ENCODE measurements around the gene OR56B4. TPM values are rescaled to one million over a fixed set of nuclear protein-coding genes. Genes with fewer than 3 reads are reported as not detected.
"Not testable (repeated sequence)": the region's sequence is repeated elsewhere in the genome, so short reads cannot be mapped to it uniquely, and the experiment has no call there.

Gene OR56B4, protein sequence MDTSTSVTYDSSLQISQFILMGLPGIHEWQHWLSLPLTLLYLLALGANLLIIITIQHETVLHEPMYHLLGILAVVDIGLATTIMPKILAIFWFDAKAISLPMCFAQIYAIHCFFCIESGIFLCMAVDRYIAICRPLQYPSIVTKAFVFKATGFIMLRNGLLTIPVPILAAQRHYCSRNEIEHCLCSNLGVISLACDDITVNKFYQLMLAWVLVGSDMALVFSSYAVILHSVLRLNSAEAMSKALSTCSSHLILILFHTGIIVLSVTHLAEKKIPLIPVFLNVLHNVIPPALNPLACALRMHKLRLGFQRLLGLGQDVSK
- polyA plus RNA-seq: not detected

DNA sequence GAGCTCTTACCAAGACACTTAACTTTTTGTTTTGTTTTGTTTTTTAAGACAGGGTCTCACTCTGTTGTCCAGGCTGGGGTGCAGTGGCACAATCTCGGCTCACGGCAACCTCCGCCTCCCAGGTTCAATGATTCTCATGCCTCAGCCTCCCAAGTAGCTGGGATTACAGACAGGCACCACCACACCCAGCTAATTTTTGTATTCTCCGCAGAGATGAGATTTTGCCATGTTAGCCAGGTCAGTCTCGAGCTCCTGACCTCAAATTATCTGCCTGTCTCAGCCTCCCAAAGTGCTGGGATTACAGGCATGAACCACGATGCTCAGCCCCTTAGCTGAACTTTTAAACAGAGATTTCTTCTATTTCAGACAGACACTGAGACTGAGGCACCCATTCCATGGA, at the start of gene OR56B4:
Gene OR56B4 (plus strand): TSS at position 301 of the 400 bp plus-strand sequence. CDS start 95 bp downstream, at position 396.
- not testable (repeated sequence) for H3K36me3 Mint-ChIP-seq, H3K9me3 Mint-ChIP-seq, H3K4me3 Mint-ChIP-seq, H3K27me3 Mint-ChIP-seq, H3K4me1 Mint-ChIP-seq, H3K27ac Mint-ChIP-seq

DNA sequence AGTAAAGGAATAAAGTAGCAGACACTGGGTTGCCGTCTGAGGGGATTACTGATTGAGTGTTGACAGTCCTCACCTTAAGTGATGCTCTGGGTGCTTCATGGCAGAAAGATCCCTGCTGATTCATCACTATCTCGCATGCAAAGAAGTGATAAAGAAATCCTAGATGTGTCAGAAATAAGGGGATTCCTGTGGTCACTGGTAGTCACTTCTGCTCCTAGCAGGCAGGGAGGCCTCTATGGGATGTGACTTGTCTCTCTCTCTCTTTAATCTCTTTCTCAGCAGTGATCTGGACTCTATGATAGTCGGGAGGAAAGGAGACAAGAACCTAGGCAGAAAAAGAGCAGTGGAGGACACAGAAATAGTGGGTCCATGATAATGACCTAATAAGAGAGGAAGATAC, 46.0 kb upstream of the OR56B4 start:
- no peak overlapping the region for H3K4me3 Mint-ChIP-seq
- H3K9me3 Mint-ChIP-seq: no peaks in the 10 kb centered on the region
- H3K27me3 Mint-ChIP-seq: peaks cover 3% of the 10 kb centered on the region
- no peaks in the 10 kb centered on the region for H3K4me1 Mint-ChIP-seq
- H3K27ac Mint-ChIP-seq: no peak overlapping the region
- H3K36me3 Mint-ChIP-seq: peaks cover 2% of the 10 kb centered on the region

DNA sequence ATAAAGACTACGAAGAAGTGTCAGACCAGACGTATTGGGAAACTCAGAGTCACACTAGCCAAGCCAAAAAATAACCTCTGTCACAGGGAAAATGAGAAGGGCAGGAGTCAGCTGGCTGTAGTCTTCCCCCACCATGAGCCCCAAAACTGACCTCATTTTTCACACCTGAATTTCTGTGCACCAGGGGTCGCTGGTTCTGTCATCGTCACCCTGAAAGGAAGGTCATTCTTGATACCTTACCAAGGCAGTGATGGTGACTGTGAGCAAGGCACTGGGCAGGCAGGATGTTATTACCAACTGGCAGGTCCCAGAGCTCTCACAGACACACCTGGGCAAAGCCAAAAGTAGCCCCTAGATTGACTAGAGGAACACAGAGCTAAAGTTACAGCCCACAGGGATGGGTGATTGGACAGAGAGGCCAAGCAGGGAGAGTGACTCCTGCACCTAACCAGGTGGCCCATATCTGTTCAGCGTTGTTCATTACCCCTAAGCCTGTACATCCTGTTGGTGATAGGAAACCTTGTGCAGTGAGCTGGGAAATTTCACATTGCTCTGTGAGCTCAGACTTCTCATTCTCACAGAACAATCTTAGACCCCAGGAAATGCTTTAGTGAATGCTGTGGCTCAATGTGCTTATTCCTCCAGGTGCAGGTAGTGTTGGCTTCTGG, 44.7 kb upstream of the OR56B4 start:
- H3K4me1 Mint-ChIP-seq: no peaks in the 10 kb centered on the region

DNA sequence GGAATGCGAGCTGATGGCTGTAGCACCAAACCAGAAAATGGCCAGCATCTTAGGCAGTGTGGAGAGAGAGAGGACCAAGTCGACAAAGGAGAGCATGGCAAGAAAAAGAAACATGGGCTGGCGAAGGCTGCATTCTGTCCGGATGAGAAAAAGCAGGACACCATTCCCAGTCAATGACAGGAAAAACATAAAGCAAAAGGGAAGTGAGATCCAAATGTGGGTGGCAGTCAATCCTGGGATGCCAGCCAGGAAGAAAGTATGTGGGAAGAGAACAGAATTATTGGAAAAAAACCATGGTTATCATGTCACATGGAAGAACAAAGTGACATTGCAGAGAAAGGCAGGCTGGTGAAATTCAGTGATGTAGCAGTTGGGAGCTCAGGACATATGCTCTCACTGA, 40.0 kb upstream of the OR56B4 start:
- Mint-ChIP-seq H3K4me1 (no peaks in the 10 kb centered on the region), H3K27me3 (peaks cover 1% of the 10 kb centered on the region)

More for the DNA sequence above, 44.7 kb upstream of the OR56B4 start:
- peaks cover 2% of the 10 kb centered on the region for H3K36me3 Mint-ChIP-seq
- H3K27ac Mint-ChIP-seq: no peak overlapping the region
- no peak overlapping the region for H3K4me3 Mint-ChIP-seq
- H3K9me3 Mint-ChIP-seq: peaks cover 0 to 1% (median 0%) of the 10 kb centered on the region in 3 donors
- peaks cover 3% of the 10 kb centered on the region for H3K27me3 Mint-ChIP-seq

DNA sequence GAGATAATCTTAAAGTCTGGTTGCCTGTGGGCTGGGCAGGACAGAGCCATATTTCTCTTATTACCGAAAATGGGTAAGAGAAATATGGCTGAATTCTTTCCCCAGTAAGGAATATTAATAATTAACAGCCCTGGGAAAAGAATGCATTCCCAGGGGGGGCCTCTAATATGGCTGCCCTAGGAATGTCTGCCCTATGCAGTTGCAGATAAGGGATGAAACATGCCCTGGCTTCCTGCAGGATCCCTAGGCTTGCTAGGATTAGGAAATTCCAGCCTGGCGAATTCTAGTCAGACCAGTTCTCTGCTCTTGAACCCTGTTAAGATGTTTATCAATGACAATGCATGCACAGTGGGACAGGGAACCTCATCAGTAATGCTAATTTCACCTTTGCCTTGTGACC, 31.0 kb upstream of the OR56B4 start:
- not testable (repeated sequence) for H3K27ac Mint-ChIP-seq, H3K36me3 Mint-ChIP-seq, H3K4me3 Mint-ChIP-seq, H3K4me1 Mint-ChIP-seq, H3K27me3 Mint-ChIP-seq
- H3K9me3 Mint-ChIP-seq: peaks cover 4 to 14% (median 7%) of the 10 kb centered on the region in 3 donors

More for the DNA sequence above, 40.0 kb upstream of the OR56B4 start:
- no peaks in the 10 kb centered on the region for H3K36me3 Mint-ChIP-seq
- H3K27ac Mint-ChIP-seq: no peak overlapping the region
- no peak overlapping the region for H3K4me3 Mint-ChIP-seq
- peaks cover 0 to 1% (median 1%) of the 10 kb centered on the region in 3 donors for H3K9me3 Mint-ChIP-seq

DNA sequence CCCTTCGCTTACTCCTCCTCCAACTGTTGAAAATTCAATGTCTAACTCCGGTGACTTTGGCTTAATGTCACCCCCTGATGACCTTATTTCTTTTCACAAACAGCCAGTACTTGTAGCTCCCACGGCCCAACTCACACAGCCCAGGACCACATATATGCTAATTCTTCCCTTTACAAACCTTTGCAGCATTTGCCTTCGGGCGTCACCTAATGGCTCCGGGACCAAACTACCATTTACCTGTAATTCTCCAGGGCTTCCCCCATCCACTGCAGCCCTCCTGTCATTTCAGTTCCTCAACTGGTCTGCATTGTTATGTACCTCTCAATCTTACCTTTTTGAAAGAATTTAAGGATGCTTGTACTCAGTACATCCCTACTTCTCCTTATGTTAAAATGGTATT, 29.8 kb upstream of the OR56B4 start:
- Mint-ChIP-seq H3K36me3 (no peaks in the 10 kb centered on the region), H3K4me3 (peak overlapping the region in 2 of 4 donors; percentile 49 to 50), H3K4me1 (no peaks in the 10 kb centered on the region), H3K9me3 (peaks cover 4 to 19% (median 10%) of the 10 kb centered on the region in 3 donors), H3K27ac (no peak overlapping the region), H3K27me3 (peaks cover 2% of the 10 kb centered on the region)

DNA sequence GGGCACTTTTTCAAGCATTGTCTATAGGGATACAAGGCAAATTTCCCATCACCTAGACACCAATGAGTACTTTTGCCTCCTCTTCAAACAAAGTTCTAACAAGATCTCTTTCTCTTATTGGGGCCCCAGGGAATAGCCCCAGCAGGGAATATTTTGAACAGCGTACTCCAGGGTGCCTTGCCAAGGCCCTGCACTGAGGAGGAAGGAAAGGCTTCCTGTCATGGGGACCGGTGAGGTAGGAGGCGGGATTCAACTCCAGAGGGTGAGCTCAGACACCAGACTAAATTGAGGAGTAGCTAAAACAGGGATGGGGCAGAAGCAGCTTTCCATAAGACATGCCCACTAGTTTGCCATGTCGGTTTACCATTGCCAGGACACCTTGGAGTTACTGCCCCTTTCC, 28.0 kb upstream of the OR56B4 start:
- Mint-ChIP-seq H3K27ac (no peak overlapping the region), H3K36me3 (no peaks in the 10 kb centered on the region), H3K4me3 (no peak overlapping the region), H3K9me3 (peaks cover 7 to 23% (median 10%) of the 10 kb centered on the region in 3 donors), H3K27me3 (peaks cover 2% of the 10 kb centered on the region), H3K4me1 (no peaks in the 10 kb centered on the region)

DNA sequence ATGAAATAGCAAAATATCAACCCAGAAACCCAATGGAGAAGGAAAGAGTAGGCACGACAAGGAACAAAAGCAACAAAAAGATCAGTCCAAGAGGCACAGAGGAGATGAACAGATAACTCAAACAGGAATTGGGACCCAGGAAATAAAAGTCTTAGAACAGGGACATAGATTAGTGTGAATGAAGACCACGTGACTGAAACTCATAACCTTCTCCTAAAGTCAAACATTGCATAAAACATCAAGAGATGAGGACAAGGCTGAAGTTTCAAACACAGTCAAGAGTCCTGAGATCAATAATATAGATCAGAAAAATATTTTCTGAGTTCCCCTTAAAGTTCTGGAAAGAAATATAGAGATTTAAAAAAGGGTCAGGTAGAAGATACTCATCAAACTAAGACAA, 24.4 kb upstream of the OR56B4 start:
- Mint-ChIP-seq H3K27me3 (peaks cover 2% of the 10 kb centered on the region), H3K27ac (no peak overlapping the region), H3K9me3 (peaks cover 4 to 10% (median 4%) of the 10 kb centered on the region in 3 donors), H3K4me1 (no peaks in the 10 kb centered on the region), H3K4me3 (no peak overlapping the region), H3K36me3 (peaks cover 4% of the 10 kb centered on the region)

DNA sequence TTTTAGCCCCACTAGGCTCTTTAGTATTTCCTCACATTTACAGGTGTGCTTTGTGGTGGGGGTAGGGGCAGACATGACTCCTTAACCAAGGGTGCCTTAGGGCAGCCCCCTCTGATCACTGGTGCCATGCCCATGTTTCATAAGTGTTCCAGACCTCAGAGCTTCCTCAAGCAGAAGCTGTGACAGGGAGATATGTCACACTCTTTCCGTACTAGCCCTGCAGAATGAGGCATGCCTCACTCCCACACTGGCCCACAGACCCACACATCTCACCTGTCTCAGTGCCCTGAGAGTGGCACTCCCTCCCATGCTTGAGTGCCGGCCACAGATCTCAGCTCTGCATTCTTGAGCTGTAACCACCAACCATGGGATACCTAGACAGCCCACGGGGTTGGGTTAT, 22.9 kb upstream of the OR56B4 start:
- Mint-ChIP-seq H3K4me1 (no peaks in the 10 kb centered on the region), H3K36me3 (peaks cover 4% of the 10 kb centered on the region), H3K9me3 (peaks cover 3 to 10% (median 4%) of the 10 kb centered on the region in 3 donors), H3K4me3 (no peak overlapping the region), H3K27ac (no peak overlapping the region), H3K27me3 (no peaks in the 10 kb centered on the region)

DNA sequence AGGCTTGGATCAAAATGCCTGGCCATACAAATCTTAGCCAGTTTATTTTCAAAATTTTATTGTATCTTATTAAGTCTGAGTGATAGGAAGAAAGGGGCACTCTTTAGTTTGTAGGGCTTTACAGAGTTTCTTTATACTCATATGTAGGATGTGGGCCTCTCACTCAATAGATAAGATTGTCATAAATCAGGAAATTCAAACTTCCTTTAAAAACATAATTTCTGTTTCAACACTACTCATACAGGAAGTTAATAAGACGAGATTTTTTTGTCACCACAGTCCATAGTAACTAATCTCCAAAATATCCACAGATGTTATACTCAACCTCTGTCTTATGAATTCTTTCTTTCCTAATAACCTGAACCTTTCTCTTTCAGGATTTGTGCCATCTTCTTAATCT, 13.3 kb upstream of the OR56B4 start:
- Mint-ChIP-seq H3K4me1 (peaks cover 0 to 1% (median 0%) of the 10 kb centered on the region in 3 donors), H3K4me3 (no peak overlapping the region), H3K27ac (no peak overlapping the region), H3K36me3 (peaks cover 1% of the 10 kb centered on the region), H3K27me3 (peaks cover 16% of the 10 kb centered on the region), H3K9me3 (peaks cover 1 to 9% (median 9%) of the 10 kb centered on the region in 3 donors)

DNA sequence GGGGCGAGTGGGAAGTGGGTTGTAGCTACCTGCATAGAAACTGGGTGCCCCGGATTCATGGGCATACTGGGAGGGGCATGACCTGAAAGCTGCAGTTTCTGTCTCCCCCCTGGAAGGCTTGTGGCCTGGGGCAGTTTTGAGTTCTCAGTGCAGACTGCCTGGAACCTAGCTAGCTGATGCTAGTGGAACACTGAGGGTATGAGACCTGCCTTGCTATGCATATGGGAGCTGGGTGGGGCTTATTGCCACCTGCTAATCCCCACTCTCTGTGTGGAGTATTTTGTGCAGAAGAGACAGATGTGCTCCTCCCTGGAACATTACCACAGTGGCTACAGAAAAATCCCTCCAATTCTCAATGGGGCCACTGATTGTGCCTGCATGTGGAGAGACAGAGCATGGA, 11.7 kb upstream of the OR56B4 start:
- H3K4me1 Mint-ChIP-seq: peaks cover 0 to 1% (median 0%) of the 10 kb centered on the region in 3 donors
- no peak overlapping the region for H3K27ac Mint-ChIP-seq
- peaks cover 1% of the 10 kb centered on the region for H3K36me3 Mint-ChIP-seq
- no peak overlapping the region for H3K4me3 Mint-ChIP-seq
- H3K9me3 Mint-ChIP-seq: peaks cover 0 to 1% (median 0%) of the 10 kb centered on the region in 3 donors
- peaks cover 14% of the 10 kb centered on the region for H3K27me3 Mint-ChIP-seq

DNA sequence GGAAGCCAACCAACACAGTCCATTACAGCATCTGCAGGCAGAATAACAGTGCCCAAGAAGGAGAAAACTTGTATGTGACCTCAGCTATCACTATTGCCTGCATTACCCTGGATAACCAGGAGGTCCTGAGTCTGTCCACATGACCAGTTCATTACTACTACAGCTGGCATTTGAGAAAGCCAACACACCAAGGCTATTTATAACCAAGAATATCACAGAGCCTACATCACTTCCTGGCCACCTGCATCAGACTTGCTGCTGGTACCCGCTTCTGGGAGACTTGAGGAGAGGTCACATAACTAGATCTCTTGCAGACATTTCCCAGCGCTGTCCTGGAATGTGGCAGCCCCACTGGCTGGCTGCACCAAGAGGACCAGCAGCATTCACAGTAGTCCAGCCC, 11.1 kb upstream of the OR56B4 start:
- no peak overlapping the region for H3K4me3 Mint-ChIP-seq
- peaks cover 0 to 1% (median 0%) of the 10 kb centered on the region in 3 donors for H3K4me1 Mint-ChIP-seq
- no peak overlapping the region for H3K27ac Mint-ChIP-seq
- peaks cover 1% of the 10 kb centered on the region for H3K36me3 Mint-ChIP-seq
- peaks cover 14% of the 10 kb centered on the region for H3K27me3 Mint-ChIP-seq
- H3K9me3 Mint-ChIP-seq: peaks cover 0 to under 1% (median 0%) of the 10 kb centered on the region in 3 donors

DNA sequence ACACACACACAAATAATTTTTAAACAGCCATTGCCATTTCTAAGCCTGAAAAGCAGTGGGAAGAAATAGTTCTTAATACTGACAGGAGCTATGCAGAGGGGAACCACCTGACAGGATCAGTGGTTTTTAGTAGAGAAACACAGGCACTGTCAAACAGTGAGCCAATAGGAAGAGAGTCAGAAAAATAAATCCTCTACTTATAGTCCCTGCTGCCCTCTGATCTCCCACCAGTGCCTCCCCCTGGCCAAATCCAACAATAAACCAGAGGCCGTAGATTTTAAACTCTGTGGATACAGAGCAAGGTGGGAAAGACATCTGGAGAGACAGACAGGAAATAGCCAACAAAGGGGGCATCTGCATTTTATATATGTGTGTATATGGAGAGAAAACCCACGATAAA, 7.9 kb upstream of the OR56B4 start:
- Mint-ChIP-seq H3K27ac (no peak overlapping the region), H3K4me1 (no peaks in the 10 kb centered on the region), H3K4me3 (no peak overlapping the region)

DNA sequence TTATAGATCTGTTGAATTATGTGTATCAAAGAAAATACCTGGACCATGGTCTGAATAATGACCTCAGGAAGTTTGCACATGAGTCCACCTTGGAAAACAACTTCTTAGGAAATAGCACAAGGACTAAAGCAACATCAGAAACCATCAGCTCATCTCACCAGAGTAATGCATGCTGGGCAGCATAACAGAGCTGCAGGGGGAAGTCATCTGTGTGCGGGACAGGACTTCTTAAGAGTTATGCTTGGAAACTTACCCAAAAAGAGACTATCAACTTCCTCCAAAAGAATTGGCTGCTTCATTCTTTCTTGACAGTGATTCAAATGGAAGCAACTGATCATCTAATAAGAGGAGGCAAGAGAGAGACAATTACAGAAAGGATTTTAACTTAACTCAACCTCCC, 2.5 kb downstream of the OR56B4 start:
- H3K27ac Mint-ChIP-seq: no peak overlapping the region
- peaks cover 3% of the 10 kb centered on the region for H3K27me3 Mint-ChIP-seq
- no peaks in the 10 kb centered on the region for H3K4me1 Mint-ChIP-seq
- no peaks in the 10 kb centered on the region for H3K36me3 Mint-ChIP-seq
- no peak overlapping the region for H3K4me3 Mint-ChIP-seq
- H3K9me3 Mint-ChIP-seq: peaks cover 0 to 2% (median 2%) of the 10 kb centered on the region in 3 donors

More for the DNA sequence above, 7.9 kb upstream of the OR56B4 start:
- Mint-ChIP-seq H3K27me3 (peaks cover 14% of the 10 kb centered on the region), H3K36me3 (peaks cover under 1% of the 10 kb centered on the region), H3K9me3 (no peaks in the 10 kb centered on the region)

DNA sequence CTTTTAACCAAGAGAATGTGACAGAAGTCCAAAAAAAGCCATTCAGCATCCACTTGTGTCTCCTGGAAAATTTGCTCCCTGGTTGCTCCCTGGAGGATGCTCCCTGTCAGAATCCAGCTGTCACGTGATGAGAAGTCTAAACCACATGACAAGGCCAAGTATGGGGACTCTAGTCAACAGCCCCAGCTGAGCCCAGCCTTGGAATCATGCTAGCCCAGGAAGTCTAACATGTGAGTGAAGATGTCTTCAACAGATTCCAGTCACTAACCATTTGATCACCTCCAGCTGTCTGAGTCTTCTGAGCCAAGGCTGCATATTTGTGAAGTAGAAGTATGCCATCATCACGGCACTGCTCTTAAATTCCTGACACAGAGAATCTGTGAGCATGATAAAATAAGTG, 4.2 kb downstream of the OR56B4 start:
- Mint-ChIP-seq H3K4me3 (no peak overlapping the region), H3K4me1 (no peaks in the 10 kb centered on the region), H3K27ac (no peak overlapping the region), H3K36me3 (no peaks in the 10 kb centered on the region), H3K27me3 (peaks cover 3% of the 10 kb centered on the region), H3K9me3 (peaks cover 0 to 2% (median 1%) of the 10 kb centered on the region in 3 donors)

DNA sequence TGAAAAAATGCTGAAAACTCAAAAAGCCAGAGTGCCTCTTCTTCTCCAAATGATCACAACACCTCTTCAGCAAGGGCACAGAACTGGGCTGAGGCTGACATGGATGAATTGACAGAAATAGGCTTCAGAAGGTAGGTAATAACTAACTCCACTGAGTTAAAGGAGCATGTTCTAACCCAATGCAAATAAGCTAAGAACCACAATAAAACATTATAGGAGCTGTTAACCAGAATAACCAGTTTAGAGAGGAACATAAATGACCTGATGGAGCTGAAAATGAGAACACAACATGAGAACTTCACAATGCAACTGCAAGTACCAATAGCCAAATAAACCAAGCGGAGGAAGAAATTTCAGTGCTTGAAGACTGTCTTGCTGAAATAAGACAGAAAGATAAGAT, 9.2 kb downstream of the OR56B4 start:
- Mint-ChIP-seq H3K4me1 (no peaks in the 10 kb centered on the region), H3K4me3 (no peak overlapping the region), H3K9me3 (peaks cover 0 to 12% (median 8%) of the 10 kb centered on the region in 3 donors), H3K27ac (no peak overlapping the region), H3K27me3 (peaks cover 1% of the 10 kb centered on the region), H3K36me3 (no peaks in the 10 kb centered on the region)
